SK-N-SH treated with all-trans-retinoic acid at 6 μM for 48 hours (cell line): ENCODE data around the gene FOXC1.

Source experiments
- RARB ChIP-seq: fragments of 250-450 bp; sonication (Bioruptor Pico); IDR thresholded peaks from 2 replicates; pipeline ENCODE4 v1.8.0; 2021; ENCODE audit warnings: mild to moderate bottlenecking, moderate library complexity
- TF ChIP-seq, protein P1 (sequence below): fragments of 250-450 bp; sonication (Bioruptor Pico); IDR thresholded peaks from 2 replicates; pipeline ENCODE4 v1.5.1; 2021; ENCODE audit warnings: mild to moderate bottlenecking, moderate library complexity

DNA sequence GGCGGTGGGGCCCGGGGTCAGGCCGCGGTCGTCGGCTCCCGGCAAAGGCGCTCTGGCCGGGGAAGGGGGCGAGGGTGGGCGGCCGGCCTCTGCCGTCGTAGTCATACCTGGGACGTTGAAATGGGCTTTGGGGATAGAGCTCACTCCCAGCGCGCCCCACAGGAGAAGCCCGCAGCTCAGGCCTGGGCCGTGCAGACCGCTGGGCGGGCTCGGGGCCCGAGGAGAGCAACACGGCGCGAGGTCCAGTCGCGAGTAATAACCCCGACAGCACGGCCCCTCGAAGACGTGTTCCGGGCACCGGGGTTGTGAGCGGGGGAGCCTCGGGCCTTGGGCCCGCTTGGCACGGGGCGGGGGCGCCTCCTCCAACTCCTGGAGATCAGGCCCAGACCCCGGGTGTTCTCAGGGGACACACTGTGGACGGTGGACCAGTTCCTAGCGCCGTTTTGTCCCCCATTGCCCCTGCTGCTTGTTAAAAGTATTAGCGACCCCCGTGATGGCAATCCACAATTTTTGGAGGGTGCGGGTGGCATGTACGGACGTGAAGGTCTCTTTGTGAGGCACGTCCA is 10.9 kb downstream of the FOXC1 start:
- TF ChIP-seq, protein P1, sequence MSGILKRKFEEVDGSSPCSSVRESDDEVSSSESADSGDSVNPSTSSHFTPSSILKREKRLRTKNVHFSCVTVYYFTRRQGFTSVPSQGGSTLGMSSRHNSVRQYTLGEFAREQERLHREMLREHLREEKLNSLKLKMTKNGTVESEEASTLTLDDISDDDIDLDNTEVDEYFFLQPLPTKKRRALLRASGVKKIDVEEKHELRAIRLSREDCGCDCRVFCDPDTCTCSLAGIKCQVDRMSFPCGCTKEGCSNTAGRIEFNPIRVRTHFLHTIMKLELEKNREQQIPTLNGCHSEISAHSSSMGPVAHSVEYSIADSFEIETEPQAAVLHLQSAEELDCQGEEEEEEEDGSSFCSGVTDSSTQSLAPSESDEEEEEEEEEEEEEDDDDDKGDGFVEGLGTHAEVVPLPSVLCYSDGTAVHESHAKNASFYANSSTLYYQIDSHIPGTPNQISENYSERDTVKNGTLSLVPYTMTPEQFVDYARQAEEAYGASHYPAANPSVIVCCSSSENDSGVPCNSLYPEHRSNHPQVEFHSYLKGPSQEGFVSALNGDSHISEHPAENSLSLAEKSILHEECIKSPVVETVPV (CRISPR knock-in tag) = no peak
- TF ChIP-seq RARB (CRISPR knock-in tag) = no peak
